HepG2 (cell line): ENCODE measurements around the gene SLC2A4. TPM values are rescaled to one million over a fixed set of nuclear protein-coding genes. Genes with fewer than 3 reads are reported as not detected.

Source experiments
- ATM ChIP-seq: fragments of 450-650 bp; IDR thresholded peaks from 2 replicates; pipeline ENCODE4 v1.7.1; 2017; ENCODE audit warnings: mild to moderate bottlenecking, borderline replicate concordance
- CC2D1A ChIP-seq: sonication (generic); formaldehyde crosslinking; IDR thresholded peaks from 2 replicates; pipeline ENCODE4 v1.8.1; 2023; ENCODE audit warnings: mild to moderate bottlenecking, missing genetic modification reagents
- CREB1 ChIP-seq, 2 experiments: fragments of 450-650 bp in 1 of 2; IDR thresholded peaks; 2 replicates each; pipeline ENCODE4 v1.6.1; 2016 to 2017; ENCODE audit warnings: control low read depth in 1 of 2, mild to moderate bottlenecking in 1 of 2, missing compliant biosample characterization in 1 of 2, missing genetic modification characterization in 1 of 2
- IKZF4 ChIP-seq: sonication (generic); formaldehyde crosslinking; IDR thresholded peaks from 2 replicates; pipeline ENCODE4 v1.5.1; 2020; ENCODE audit warnings: borderline replicate concordance, mild to moderate bottlenecking, low read depth, missing genetic modification reagents; ENCODE audit errors: not compliant biosample characterization
- PCBP2 ChIP-seq: fragments of 200-400 bp; formaldehyde crosslinking; optimal IDR thresholded peaks from 2 replicates; pipeline ENCODE3; 2018; ENCODE audit warnings: low read length, low read depth; ENCODE audit not compliant: poor library complexity, severe bottlenecking
- RORA ChIP-seq: sonication (generic); formaldehyde crosslinking; IDR thresholded peaks from 2 replicates; pipeline ENCODE4 v1.5.0; 2020; ENCODE audit warnings: mild to moderate bottlenecking, missing genetic modification reagents, moderate library complexity
- ZNF275 ChIP-seq: sonication (generic); formaldehyde crosslinking; IDR thresholded peaks from 2 replicates; pipeline ENCODE4 v1.8.0; 2022; ENCODE audit warnings: missing genetic modification reagents, mild to moderate bottlenecking, inconsistent platforms, borderline replicate concordance
- ZNF281 ChIP-seq: sonication (generic); formaldehyde crosslinking; IDR thresholded peaks from 2 replicates; pipeline ENCODE4 v1.4.0; 2020; ENCODE audit warnings: missing genetic modification reagents, borderline replicate concordance
- ZNF550 ChIP-seq: sonication (generic); formaldehyde crosslinking; IDR thresholded peaks from 2 replicates; pipeline ENCODE4 v1.4.0; 2020; ENCODE audit warnings: mild to moderate bottlenecking, missing genetic modification reagents, borderline replicate concordance
- ZNF629 ChIP-seq: sonication (generic); formaldehyde crosslinking; conservative IDR thresholded peaks from 2 replicates; pipeline ENCODE4 v1.5.0; 2020; ENCODE audit warnings: missing genetic modification reagents
- ZNF788 ChIP-seq: sonication (generic); formaldehyde crosslinking; IDR thresholded peaks from 2 replicates; pipeline ENCODE4 v1.5.0; 2020; ENCODE audit warnings: mild to moderate bottlenecking, missing genetic modification reagents, borderline replicate concordance
- ZSCAN30 ChIP-seq: sonication (generic); formaldehyde crosslinking; IDR thresholded peaks from 2 replicates; pipeline ENCODE4 v1.5.0; 2020; ENCODE audit warnings: mild to moderate bottlenecking, missing genetic modification reagents
- polyA plus RNA-seq, 8 experiments: library from polyadenylated mRNA; depleted of rRNA in 3 of 8; stranded (reverse) in 7 of 8; unstranded in 1 of 8; fragments of >200 nt; fragmentation: Illumina TruSeq in 4 of 8; extraction: Trizol in 4 of 8; gene quantifications; 2 replicates each; pipeline versions ENCODE4 v1.2.1 to v1.2.3, GENCODE V29; 2011 to 2016; ENCODE audit warnings: low read depth in 4 of 8, missing spikeins in 1 of 8, mixed read lengths in 1 of 8; ENCODE audit not compliant: insufficient read depth in 1 of 8
- total RNA-seq, 5 experiments: library from RNA; depleted of rRNA; stranded (reverse); fragments of >200 nt; fragmentation: Illumina TruSeq; extraction: Trizol; gene quantifications; 2 replicates each; pipeline ENCODE4 v1.2.3, GENCODE V29; 2016; ENCODE audit warnings: low read depth in 1 of 5
- TF ChIP-seq, protein P1 (sequence below): sonication (generic); formaldehyde crosslinking; conservative IDR thresholded peaks from 2 replicates; pipeline ENCODE4 v1.4.0; 2020; ENCODE audit warnings: mild to moderate bottlenecking, missing genetic modification reagents, moderate library complexity
- TF ChIP-seq, protein P2 (sequence below): sonication (generic); formaldehyde crosslinking; IDR thresholded peaks from 2 replicates; pipeline ENCODE4 v1.4.0; 2020; ENCODE audit warnings: missing genetic modification reagents
- TF ChIP-seq, protein P3 (sequence below): sonication (generic); formaldehyde crosslinking; IDR thresholded peaks from 2 replicates; pipeline ENCODE4 v1.9.0; 2021; ENCODE audit warnings: missing genetic modification reagents, mild to moderate bottlenecking, borderline replicate concordance

SLC2A4 gene
- total and polyA plus RNA-seq, 2 of the 13 experiments (the other 11 are each of a cell fraction or from before 2014, with no cell fraction given), result 4.9 to 5.8 TPM

DNA sequence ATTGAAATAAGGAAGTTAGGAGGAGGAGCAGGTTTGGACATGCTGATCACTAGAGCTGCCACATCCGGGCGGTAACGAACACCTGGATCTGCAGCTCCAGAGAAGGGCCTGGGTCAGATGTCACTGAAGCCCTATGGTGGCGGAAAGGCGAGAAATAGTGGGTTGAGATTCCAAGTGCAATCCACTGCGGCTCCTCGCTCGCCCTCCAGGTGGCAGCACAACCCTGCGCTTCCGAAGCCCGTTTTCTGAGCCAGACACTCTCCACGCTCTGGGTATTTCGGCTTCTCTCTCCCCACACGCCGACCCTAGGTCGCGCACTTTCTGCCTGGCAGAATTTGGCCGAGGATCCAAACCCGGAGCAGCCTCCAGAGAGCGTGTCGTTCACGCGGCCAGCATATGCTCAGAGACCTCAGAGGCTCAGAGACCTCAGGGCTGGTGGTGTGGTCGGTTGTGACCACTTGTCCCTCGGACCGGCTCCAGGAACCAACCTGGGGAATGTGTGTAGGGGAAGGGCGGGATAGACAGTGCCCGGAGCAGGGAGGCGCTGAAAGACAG is 922 bp upstream of the SLC2A4 start (continued):
- TF ChIP-seq, protein P1, sequence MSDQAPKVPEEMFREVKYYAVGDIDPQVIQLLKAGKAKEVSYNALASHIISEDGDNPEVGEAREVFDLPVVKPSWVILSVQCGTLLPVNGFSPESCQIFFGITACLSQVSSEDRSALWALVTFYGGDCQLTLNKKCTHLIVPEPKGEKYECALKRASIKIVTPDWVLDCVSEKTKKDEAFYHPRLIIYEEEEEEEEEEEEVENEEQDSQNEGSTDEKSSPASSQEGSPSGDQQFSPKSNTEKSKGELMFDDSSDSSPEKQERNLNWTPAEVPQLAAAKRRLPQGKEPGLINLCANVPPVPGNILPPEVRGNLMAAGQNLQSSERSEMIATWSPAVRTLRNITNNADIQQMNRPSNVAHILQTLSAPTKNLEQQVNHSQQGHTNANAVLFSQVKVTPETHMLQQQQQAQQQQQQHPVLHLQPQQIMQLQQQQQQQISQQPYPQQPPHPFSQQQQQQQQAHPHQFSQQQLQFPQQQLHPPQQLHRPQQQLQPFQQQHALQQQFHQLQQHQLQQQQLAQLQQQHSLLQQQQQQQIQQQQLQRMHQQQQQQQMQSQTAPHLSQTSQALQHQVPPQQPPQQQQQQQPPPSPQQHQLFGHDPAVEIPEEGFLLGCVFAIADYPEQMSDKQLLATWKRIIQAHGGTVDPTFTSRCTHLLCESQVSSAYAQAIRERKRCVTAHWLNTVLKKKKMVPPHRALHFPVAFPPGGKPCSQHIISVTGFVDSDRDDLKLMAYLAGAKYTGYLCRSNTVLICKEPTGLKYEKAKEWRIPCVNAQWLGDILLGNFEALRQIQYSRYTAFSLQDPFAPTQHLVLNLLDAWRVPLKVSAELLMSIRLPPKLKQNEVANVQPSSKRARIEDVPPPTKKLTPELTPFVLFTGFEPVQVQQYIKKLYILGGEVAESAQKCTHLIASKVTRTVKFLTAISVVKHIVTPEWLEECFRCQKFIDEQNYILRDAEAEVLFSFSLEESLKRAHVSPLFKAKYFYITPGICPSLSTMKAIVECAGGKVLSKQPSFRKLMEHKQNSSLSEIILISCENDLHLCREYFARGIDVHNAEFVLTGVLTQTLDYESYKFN (CRISPR knock-in tag), result peak; percentile 36
- TF ChIP-seq PCBP2 (no peak), CREB1 (IDR thresholded peaks at IDR 0.05) (no peak), CREB1 (CRISPR knock-in tag; IDR thresholded peaks at IDR 0.05) (no peak), IKZF4 (CRISPR knock-in tag) (peak; percentile 68), ZNF281 (CRISPR knock-in tag) (no peak), ZSCAN30 (no peak), ZNF550 (CRISPR knock-in tag) (no peak), ZNF629 (no peak), ATM (no peak), RORA (CRISPR knock-in tag) (no peak), ZNF275 (CRISPR knock-in tag) (no peak), CC2D1A (no peak), ZNF788 (CRISPR knock-in tag) (no peak; the same call in 1 of the 2 replicates)
- TF ChIP-seq, protein P2, sequence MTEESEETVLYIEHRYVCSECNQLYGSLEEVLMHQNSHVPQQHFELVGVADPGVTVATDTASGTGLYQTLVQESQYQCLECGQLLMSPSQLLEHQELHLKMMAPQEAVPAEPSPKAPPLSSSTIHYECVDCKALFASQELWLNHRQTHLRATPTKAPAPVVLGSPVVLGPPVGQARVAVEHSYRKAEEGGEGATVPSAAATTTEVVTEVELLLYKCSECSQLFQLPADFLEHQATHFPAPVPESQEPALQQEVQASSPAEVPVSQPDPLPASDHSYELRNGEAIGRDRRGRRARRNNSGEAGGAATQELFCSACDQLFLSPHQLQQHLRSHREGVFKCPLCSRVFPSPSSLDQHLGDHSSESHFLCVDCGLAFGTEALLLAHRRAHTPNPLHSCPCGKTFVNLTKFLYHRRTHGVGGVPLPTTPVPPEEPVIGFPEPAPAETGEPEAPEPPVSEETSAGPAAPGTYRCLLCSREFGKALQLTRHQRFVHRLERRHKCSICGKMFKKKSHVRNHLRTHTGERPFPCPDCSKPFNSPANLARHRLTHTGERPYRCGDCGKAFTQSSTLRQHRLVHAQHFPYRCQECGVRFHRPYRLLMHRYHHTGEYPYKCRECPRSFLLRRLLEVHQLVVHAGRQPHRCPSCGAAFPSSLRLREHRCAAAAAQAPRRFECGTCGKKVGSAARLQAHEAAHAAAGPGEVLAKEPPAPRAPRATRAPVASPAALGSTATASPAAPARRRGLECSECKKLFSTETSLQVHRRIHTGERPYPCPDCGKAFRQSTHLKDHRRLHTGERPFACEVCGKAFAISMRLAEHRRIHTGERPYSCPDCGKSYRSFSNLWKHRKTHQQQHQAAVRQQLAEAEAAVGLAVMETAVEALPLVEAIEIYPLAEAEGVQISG (CRISPR knock-in tag), result peak; percentile 81
- TF ChIP-seq, protein P3, sequence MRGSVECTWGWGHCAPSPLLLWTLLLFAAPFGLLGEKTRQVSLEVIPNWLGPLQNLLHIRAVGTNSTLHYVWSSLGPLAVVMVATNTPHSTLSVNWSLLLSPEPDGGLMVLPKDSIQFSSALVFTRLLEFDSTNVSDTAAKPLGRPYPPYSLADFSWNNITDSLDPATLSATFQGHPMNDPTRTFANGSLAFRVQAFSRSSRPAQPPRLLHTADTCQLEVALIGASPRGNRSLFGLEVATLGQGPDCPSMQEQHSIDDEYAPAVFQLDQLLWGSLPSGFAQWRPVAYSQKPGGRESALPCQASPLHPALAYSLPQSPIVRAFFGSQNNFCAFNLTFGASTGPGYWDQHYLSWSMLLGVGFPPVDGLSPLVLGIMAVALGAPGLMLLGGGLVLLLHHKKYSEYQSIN (CRISPR knock-in tag), result no peak
